Transverse colon (tissue), 4 donors: ENCODE results near the gene C16orf89. TPM values are rescaled to one million over a fixed set of nuclear protein-coding genes. Genes with fewer than 3 reads are reported as not detected.

Experiments used
- DNase-seq: peaks from one replicate; pipeline ENCODE4 v3.0.0-alpha.2; 2019
- H3K27ac ChIP-seq, 4 donors: fragments of 200-600 bp; sonication (generic); 2 replicates each; pipeline ENCODE4 v1.5.1; 2016 to 2018; ENCODE audit warnings: inconsistent platforms in 4 of 4
- H3K27me3 ChIP-seq: fragments of 200-600 bp; sonication (generic); 2 replicates; pipeline ENCODE4 v1.5.1; 2017; ENCODE audit warnings: inconsistent platforms
- H3K36me3 ChIP-seq, 4 donors: fragments of 200-600 bp; sonication (generic); 2 replicates each; pipeline ENCODE4 v1.5.1; 2017 to 2019; ENCODE audit warnings: inconsistent platforms in 4 of 4
- H3K4me1 ChIP-seq, 4 donors: fragments of 200-600 bp; sonication (generic); 2 replicates each; pipeline ENCODE4 v1.5.1; 2017 to 2020; ENCODE audit warnings: inconsistent platforms in 4 of 4
- H3K4me3 ChIP-seq, 4 donors: fragments of 200-600 bp; sonication (generic); 1 replicate in 1 of 4; 2 replicates in 3 of 4; pipeline versions ENCODE4 v1.5.1 to v1.6.1; 2017 to 2019; ENCODE audit warnings: inconsistent platforms in 4 of 4
- H3K9me3 ChIP-seq, 2 donors: fragments of 200-600 bp; sonication (generic); 2 replicates each; pipeline ENCODE4 v1.5.1; 2017 to 2019; ENCODE audit warnings: inconsistent platforms in 2 of 2
- EP300 ChIP-seq: sonication (generic); formaldehyde crosslinking; IDR thresholded peaks from one replicate; pipeline ENCODE4 v1.6.1; 2017; ENCODE audit warnings: antibody characterized with exemption, low read depth
- POLR2A ChIP-seq: fragments of 450-650 bp; IDR thresholded peaks from one replicate; pipeline ENCODE4 v1.6.1; 2016; ENCODE audit warnings: antibody characterized with exemption, mild to moderate bottlenecking, moderate library complexity
- POLR2AphosphoS5 ChIP-seq, 3 donors: sonication (generic); formaldehyde crosslinking; IDR thresholded peaks; one replicate each; pipeline ENCODE4 v1.6.1; 2016; ENCODE audit warnings: antibody characterized with exemption in 3 of 3
- WGBS, 2 donors: methylation state at CpG; one replicate each; pipeline ENCODE4 v1.1.5; 2018; ENCODE audit warnings: low coverage in 1 of 2; 5-methylcytosine and 5-hydroxymethylcytosine counted together
- in situ Hi-C, 4 donors: fragments of 200-750 bp; cut with MboI; loops; one replicate each; pipeline versions ENCODE4 v1.15.0 to v1.15.1; 2017; ENCODE audit warnings: low sequenced_read_pairs in 3 of 4, low pct_ligation_motif_present in 1 of 4, low pct_unique_long_range_greater_than_20kb in 1 of 4
- intact Hi-C: fragments of 100-400 bp; cut with DNase I; formaldehyde crosslinking; loops from one replicate; pipeline ENCODE4 v1.15.1; 2023; ENCODE audit warnings: low total_unique reads
- total RNA-seq, 4 donors: library from RNA; depleted of rRNA; stranded (reverse); fragments of >200 nt; gene quantifications; one replicate each; pipeline ENCODE4 v1.1.0, GENCODE V29; 2016
- TF ChIP-seq, protein P1 (sequence below), 5 experiments: fragments of 200-600 bp in 3 of 5; fragments of 450-650 bp in 2 of 5; sonication (generic) in 3 of 5; IDR thresholded peaks; 1 replicate in 2 of 5; 2 replicates in 3 of 5; pipeline ENCODE4 v1.5.1; 2016 to 2017; ENCODE audit warnings: antibody characterized with exemption in 5 of 5, inconsistent platforms in 3 of 5, mild to moderate bottlenecking in 2 of 5, moderate library complexity in 1 of 5

The C16orf89 gene
- total RNA-seq, 4 donors from 2014 or later = 1.5 to 8.6 TPM; not detected in 2

DNA sequence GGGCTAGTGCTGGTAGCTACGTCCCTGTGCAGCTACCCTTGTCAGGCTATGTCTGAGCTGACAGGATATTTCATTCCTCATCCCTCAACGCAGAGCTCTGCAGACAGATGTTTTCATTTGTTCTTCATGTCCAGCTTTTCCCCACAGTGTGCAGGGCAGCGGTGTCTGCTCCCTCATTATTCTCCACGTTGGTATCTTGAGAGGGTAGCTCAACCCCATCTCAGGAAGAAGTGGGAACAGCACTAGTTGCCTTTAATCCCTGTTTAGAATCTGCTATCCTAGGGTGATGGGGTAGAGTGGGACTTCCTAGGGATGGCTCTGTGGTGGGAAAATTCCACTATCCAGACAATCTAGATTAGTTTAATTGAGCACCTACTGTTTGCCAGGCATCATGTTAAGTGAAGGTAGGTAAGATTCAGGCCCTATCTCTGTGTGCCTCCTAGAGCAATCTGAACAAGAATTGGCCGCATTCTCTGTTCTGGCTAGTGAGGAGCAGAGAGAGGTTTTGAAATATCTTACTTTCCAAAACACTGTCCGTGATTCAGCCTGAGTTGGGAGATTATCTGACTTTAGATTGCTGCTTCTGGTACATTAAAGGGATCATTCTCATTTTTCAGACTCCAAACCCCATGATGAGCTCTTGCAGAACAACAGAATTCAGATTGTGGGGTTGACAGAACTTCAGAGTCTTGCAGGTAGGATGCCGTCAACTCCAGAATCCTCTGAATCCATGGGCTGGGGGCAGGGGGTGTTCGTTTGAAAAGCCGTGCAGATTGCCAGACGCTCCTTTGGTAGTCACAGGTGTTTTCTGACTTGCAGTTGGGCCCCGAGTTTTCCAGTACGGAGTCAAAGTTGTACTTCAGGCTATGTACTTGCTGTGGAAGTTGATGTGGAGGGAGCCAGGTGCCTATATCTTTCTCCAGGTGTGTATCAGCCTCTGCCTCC lies 6.8 kb upstream of the C16orf89 start:
- H3K27me3 ChIP-seq = no peaks in the 10 kb centered on the region
- no peaks in the 10 kb centered on the region for H3K9me3 ChIP-seq
- intact Hi-C loops = no loop called here
- peak overlapping the region; percentile 49 to 89 (median 64) for H3K4me3 ChIP-seq
- in situ Hi-C loops = no loop called here
- H3K36me3 ChIP-seq = peaks cover 0 to 14% (median 3%) of the 10 kb centered on the region in 4 donors
- H3K4me1 ChIP-seq = peaks cover 3 to 16% (median 11%) of the 10 kb centered on the region in 4 donors
- H3K27ac ChIP-seq = peak overlapping the region; percentile 87 to 91 (median 89)
- TF ChIP-seq EP300 (no peak), POLR2A (no peak)
- TF ChIP-seq, protein P1, sequence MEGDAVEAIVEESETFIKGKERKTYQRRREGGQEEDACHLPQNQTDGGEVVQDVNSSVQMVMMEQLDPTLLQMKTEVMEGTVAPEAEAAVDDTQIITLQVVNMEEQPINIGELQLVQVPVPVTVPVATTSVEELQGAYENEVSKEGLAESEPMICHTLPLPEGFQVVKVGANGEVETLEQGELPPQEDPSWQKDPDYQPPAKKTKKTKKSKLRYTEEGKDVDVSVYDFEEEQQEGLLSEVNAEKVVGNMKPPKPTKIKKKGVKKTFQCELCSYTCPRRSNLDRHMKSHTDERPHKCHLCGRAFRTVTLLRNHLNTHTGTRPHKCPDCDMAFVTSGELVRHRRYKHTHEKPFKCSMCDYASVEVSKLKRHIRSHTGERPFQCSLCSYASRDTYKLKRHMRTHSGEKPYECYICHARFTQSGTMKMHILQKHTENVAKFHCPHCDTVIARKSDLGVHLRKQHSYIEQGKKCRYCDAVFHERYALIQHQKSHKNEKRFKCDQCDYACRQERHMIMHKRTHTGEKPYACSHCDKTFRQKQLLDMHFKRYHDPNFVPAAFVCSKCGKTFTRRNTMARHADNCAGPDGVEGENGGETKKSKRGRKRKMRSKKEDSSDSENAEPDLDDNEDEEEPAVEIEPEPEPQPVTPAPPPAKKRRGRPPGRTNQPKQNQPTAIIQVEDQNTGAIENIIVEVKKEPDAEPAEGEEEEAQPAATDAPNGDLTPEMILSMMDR (IDR thresholded peaks at IDR 0.05) = no peak
- WGBS, 2 donors = 59 to 96% methylated on average over 8 to 12 of the region's 12 CpGs
- DNase-seq = no peak

DNA sequence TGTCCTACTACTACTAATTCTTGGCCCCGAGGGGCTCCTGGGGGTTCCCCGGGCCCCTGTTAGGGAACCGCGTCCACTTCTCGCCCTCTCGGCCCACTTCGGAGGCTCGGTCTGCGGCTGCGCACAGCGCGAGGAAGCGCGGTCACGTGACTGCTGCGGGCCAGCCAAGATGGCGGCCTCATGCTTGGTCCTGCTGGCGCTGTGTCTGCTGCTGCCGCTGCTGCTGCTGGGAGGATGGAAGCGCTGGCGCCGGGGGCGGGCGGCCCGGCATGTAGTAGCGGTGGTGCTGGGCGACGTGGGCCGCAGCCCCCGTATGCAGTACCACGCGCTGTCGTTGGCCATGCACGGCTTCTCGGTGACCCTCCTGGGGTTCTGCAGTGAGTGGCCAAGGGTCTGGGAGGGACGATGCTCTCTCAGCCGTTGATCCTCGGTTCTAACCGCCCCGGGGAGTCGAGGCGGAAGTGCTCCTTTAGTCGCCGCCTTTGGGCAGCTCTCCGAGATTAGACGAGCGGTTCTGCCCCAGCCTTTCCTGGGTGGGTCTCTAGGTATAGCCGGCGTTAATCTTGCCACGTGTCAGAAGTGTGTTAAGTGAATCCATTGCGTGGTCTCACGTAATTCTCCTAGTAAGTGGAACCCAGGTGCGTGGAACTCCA lies 6.1 kb upstream of the C16orf89 start, which contains the start of gene ALG1:
Gene ALG1 (plus strand): TSS at position 163 of the 653 bp plus-strand sequence. CDS start 7 bp downstream, at position 170.
- intact Hi-C loops = no loop called here
- in situ Hi-C loops = no loop called here
- H3K27me3 ChIP-seq = no peaks in the 10 kb centered on the region
- H3K27ac ChIP-seq = peak within 1 kb of the TSS; percentile 87 to 91 (median 89)
- peak; percentile 91 for DNase-seq
- TF ChIP-seq POLR2AphosphoS5 (IDR thresholded peaks at IDR 0.05) (peak; percentile 90 to 94 (median 92)), POLR2A (peak; percentile 82), EP300 (no peak)
- H3K4me3 ChIP-seq = peak within 1 kb of the TSS; percentile 49 to 89 (median 64)
- H3K36me3 ChIP-seq = peaks cover 0 to 14% (median 0%) of the 10 kb centered on the region in 4 donors
- H3K4me1 ChIP-seq = peaks cover 3 to 16% (median 11%) of the 10 kb centered on the region in 4 donors
- no peaks in the 10 kb centered on the region for H3K9me3 ChIP-seq
- 0% methylated on average over 28 of the region's 53 CpGs; no CpG with 5 or more reads in 1 of the 2 donors for WGBS, 2 donors

DNA sequence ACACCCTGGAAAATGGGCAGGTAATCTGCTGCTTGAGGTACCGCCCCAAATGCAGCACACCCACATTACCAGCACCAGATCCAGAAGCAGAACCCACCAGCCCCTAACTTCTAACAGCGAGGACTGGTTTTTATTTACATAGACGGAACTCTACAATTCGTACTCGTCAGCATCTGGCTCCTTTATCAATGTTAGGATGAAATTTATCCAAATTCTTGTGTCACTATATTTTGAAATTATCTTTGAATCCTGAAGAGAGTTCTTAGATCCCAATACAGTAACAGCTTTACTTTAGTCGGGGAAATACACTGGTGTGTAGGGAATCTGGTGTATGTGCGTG lies 5.6 kb upstream of the C16orf89 start:
- Histone ChIP-seq H3K4me1 (peaks cover 3 to 16% (median 11%) of the 10 kb centered on the region in 4 donors), H3K4me3 (peak overlapping the region in 3 of 4 donors; percentile 49 to 89 (median 62)), H3K9me3 (no peaks in the 10 kb centered on the region), H3K27ac (peak overlapping the region; percentile 87 to 91 (median 89)), H3K36me3 (peaks cover 0 to 11% (median 0%) of the 10 kb centered on the region in 4 donors), H3K27me3 (no peaks in the 10 kb centered on the region)
- TF ChIP-seq, protein P1 (IDR thresholded peaks at IDR 0.05) = no peak
- TF ChIP-seq POLR2AphosphoS5 (IDR thresholded peaks at IDR 0.05) = no peak
- TF ChIP-seq POLR2A = no peak
- TF ChIP-seq EP300 = no peak
- 55 to 63% methylated on average over 4 to 7 of the region's 7 CpGs for WGBS, 2 donors
- in situ Hi-C loops = no loop called here
- no peak for DNase-seq
- intact Hi-C loops = no loop called here

DNA sequence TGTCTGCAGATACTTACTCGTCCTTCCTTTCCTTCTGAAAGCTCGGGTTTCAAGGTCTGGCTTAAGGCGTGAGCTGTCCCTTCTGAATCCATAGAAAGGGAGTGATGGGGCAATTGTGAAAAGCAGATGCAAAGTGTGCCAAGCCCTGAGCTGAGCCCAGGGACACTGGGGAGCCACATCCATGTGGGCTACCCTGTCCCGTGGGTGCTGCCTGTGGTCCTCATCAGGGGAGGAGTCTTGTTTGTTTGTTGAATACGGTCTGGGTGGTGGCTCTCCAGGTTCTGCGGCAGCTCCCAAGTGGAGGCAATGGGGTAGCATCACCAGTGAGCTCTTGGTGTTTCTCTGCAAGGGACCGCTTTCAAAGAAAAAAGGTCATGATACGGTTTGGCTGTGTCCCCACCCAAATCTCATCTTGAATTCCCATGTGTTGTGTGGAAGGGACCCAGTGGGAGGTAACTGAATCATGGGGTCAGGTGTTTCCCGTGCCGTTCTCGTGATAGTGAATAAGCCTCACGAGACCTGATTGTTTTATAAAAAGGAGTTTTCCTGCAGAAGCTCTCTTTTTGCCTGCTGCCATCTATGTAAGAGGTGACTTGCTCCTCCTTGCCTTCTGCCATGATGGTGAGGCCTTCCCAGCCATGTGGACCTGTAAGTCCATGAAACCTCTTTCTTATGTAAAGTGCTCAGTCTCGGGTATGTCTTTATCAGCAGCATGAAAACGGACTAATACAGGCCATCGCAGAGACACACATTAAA lies 4.9 kb upstream of the C16orf89 start:
- no peak for TF ChIP-seq EP300
- no peak for TF ChIP-seq POLR2A
- Histone ChIP-seq H3K4me1 (peaks cover 4 to 22% (median 12%) of the 10 kb centered on the region in 4 donors), H3K27me3 (no peaks in the 10 kb centered on the region), H3K27ac (peak overlapping the region in 3 of 4 donors; percentile 87 to 91 (median 88)), H3K36me3 (peaks cover 0 to 4% (median 0%) of the 10 kb centered on the region in 4 donors), H3K4me3 (no peak overlapping the region), H3K9me3 (no peaks in the 10 kb centered on the region)
- in situ Hi-C loops = no loop called here
- intact Hi-C loops = no loop called here
- 60 to 92% methylated on average over 3 to 15 of the region's 15 CpGs for WGBS, 2 donors
- no peak for DNase-seq
